OCI-LY7 (cell line): Measurements from ENCODE around the gene SEPHS2. TPM values are rescaled to one million over a fixed set of nuclear protein-coding genes. Genes with fewer than 3 reads are reported as not detected.

ENCODE experiments used
- BruUV-seq: library from RNA; stranded (reverse); fragments of 400-500 nt; replicated peaks from 2 replicates; lab custom pipeline; 2021; lab: Mats Ljungman, UMichigan
- CTCF ChIA-PET: fragments of 300-600 bp; sonication (Branson Sonifier 250); formaldehyde crosslinking; loops from one replicate; lab custom pipeline; 2022; ENCODE audit warnings: antibody characterized with exemption; ENCODE audit not compliant: unreplicated experiment; lab: Charles Lee
- POLR2A ChIA-PET: fragments of 300-600 bp; sonication (Branson Sonifier 250); formaldehyde crosslinking; loops from one replicate; lab custom pipeline; 2022; ENCODE audit warnings: antibody characterized with exemption; lab: Charles Lee
- DNase-seq: peaks from one replicate; pipeline ENCODE4 v3.0.0-alpha.2; 2015; ENCODE audit warnings: low spot score
- H2AFZ ChIP-seq: fragments of 200-600 bp; sonication (generic), shearing (Covaris generic); 2 replicates; pipeline ENCODE4 v1.6.1; 2014; ENCODE audit warnings: mild to moderate bottlenecking, antibody characterized with exemption, low read length, moderate library complexity
- H3K27ac ChIP-seq: fragments of 200-600 bp; sonication (generic); 2 replicates; pipeline ENCODE4 v1.5.1; 2014; ENCODE audit warnings: mixed run types, low read depth, mild to moderate bottlenecking, moderate library complexity, low read length, inconsistent platforms; ENCODE audit not compliant: poor library complexity, severe bottlenecking
- H3K36me3 ChIP-seq: fragments of 200-600 bp; sonication (generic); 2 replicates; pipeline ENCODE4 v1.6.1; 2014; ENCODE audit warnings: mild to moderate bottlenecking, antibody characterized with exemption, low read length, moderate library complexity, mixed read lengths; ENCODE audit not compliant: insufficient read depth
- H3K4me1 ChIP-seq: fragments of 200-600 bp; sonication (generic); 2 replicates; pipeline ENCODE4 v1.5.1; 2014; ENCODE audit warnings: mild to moderate bottlenecking, low read length; ENCODE audit not compliant: insufficient read depth, poor library complexity, severe bottlenecking
- H3K4me2 ChIP-seq: fragments of 200-600 bp; sonication (generic); 2 replicates; pipeline ENCODE4 v1.6.1; 2014; ENCODE audit warnings: mild to moderate bottlenecking, low read length
- H3K4me3 ChIP-seq: fragments of 200-600 bp; sonication (generic); 2 replicates; pipeline ENCODE4 v1.5.1; 2014; ENCODE audit warnings: mild to moderate bottlenecking, low read depth, low read length; ENCODE audit not compliant: poor library complexity, severe bottlenecking
- H3K79me2 ChIP-seq: fragments of 200-600 bp; sonication (generic); 2 replicates; pipeline ENCODE4 v1.6.1; 2016; ENCODE audit warnings: low read depth, mild to moderate bottlenecking, low read length, moderate library complexity, mixed read lengths; ENCODE audit not compliant: insufficient read depth
- H3K9me2 ChIP-seq: fragments of 200-600 bp; sonication (generic); 2 replicates; pipeline ENCODE4 v1.6.1; 2016; ENCODE audit warnings: mild to moderate bottlenecking, low read length, mixed read lengths; ENCODE audit not compliant: insufficient read depth
- H3K9me3 ChIP-seq: fragments of 200-600 bp; sonication (generic); 2 replicates; pipeline ENCODE4 v1.6.1; 2014; ENCODE audit warnings: mild to moderate bottlenecking, mixed run types, low read length, mixed read lengths
- H4K20me1 ChIP-seq: fragments of 200-600 bp; sonication (generic); 2 replicates; pipeline ENCODE4 v1.6.1; 2014; ENCODE audit warnings: mild to moderate bottlenecking, antibody characterized with exemption, low read length, moderate library complexity, mixed read lengths; ENCODE audit not compliant: insufficient read depth
- EZH2phosphoT487 ChIP-seq: fragments of 200-600 bp; sonication (generic); IDR thresholded peaks from 2 replicates; pipeline ENCODE4 v1.6.1; 2018; ENCODE audit warnings: low read depth, borderline replicate concordance, mild to moderate bottlenecking, mixed run types, antibody characterized with exemption, low read length, moderate library complexity, mixed read lengths
- intact Hi-C: fragments of 100-400 bp; cut with micrococcal nuclease; formaldehyde crosslinking; loops from one replicate; pipeline ENCODE4 v1.10.0; 2022; ENCODE audit not compliant: unreplicated experiment
- total RNA-seq, 2 experiments: library from RNA; depleted of rRNA in 1 of 2; stranded (reverse); fragments of >200 nt in 1 of 2; shearing (Covaris generic) in 1 of 2; gene quantifications; 2 replicates each; pipeline ENCODE4 v1.2.3, GENCODE V29; 2014 to 2022
- TF ChIP-seq, protein P1 (sequence below): fragments of 200-600 bp; sonication (generic); conservative IDR thresholded peaks from 2 replicates; pipeline ENCODE4 v1.5.1; 2014; ENCODE audit warnings: mild to moderate bottlenecking, antibody characterized with exemption, low read length, moderate library complexity, mixed read lengths

The SEPHS2 gene
- total RNA-seq, 2 experiments from 2014 or later: 14.4 to 64.2 TPM

DNA sequence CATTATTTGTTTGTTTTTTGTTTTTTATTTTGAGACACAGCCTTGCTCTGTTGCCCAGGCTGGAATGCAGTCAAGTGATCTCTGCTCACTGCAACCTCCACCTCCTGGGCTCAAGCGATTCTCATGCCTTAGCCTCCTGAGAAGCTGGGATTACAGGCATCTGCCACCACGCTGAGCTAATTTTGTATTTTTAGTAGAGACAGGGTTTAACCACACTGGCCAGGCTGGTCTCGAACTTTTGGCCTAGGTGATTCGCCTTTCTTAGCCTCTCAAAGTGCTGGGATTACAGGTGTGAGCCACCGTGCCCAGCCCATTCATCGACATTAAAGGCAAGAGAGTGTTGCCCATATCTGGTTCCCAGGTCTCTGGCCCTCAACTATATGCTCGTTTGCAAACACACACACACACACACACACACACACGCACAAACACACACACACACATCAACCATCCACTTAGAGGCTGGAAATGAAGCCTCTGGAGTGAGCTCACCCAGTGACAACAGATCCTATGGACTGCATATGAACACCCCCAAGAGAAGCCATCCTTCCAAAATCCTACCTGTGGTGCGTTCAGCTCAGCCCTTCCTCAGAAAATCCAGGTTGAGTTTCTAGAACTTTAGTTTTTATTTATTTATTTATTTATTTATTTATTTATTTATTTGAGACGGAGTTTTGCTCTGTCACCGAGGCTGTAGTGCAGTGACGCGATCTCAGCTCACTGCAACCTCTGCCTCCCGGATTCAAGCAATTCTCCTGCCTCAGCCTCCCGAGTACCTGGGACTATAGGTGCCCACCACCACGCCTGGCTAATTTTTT, 12.3 kb upstream of the SEPHS2 start:
- BruUV-seq: no TSS peak
- Histone ChIP-seq H2AFZ (peak overlapping the region; percentile 47; the same call in 1 of the 2 replicates), H3K79me2 (no peaks in the 10 kb centered on the region), H3K4me1 (peaks cover 79% of the 10 kb centered on the region), H3K9me2 (no peaks in the 10 kb centered on the region), H3K4me2 (peak overlapping the region; percentile 72; the same call in 1 of the 2 replicates), H3K4me3 (no peak overlapping the region), H4K20me1 (no peaks in the 10 kb centered on the region), H3K9me3 (no peaks in the 10 kb centered on the region), H3K36me3 (no peaks in the 10 kb centered on the region; the same call in 1 of the 2 replicates), H3K27ac (peak overlapping the region; percentile 74)
- ChIA-PET POLR2A (interaction anchor here (0.6 to 7.4 kb wide), 9 partner anchors 7 to 152 kb away, joined by 3 to 69 read pairs (median 4); partner anchors contain the start of gene ITGAL), CTCF (interaction anchor here (0.6 to 1.5 kb wide), 3 partner anchors 15 to 77 kb away, joined by 3 to 4 read pairs (median 3); partner anchors contain the start of gene ITGAL)
- no peak for TF ChIP-seq EZH2phosphoT487
- TF ChIP-seq, protein P1, sequence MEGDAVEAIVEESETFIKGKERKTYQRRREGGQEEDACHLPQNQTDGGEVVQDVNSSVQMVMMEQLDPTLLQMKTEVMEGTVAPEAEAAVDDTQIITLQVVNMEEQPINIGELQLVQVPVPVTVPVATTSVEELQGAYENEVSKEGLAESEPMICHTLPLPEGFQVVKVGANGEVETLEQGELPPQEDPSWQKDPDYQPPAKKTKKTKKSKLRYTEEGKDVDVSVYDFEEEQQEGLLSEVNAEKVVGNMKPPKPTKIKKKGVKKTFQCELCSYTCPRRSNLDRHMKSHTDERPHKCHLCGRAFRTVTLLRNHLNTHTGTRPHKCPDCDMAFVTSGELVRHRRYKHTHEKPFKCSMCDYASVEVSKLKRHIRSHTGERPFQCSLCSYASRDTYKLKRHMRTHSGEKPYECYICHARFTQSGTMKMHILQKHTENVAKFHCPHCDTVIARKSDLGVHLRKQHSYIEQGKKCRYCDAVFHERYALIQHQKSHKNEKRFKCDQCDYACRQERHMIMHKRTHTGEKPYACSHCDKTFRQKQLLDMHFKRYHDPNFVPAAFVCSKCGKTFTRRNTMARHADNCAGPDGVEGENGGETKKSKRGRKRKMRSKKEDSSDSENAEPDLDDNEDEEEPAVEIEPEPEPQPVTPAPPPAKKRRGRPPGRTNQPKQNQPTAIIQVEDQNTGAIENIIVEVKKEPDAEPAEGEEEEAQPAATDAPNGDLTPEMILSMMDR: no peak
- no peak for DNase-seq
- intact Hi-C loops: loop anchor here (2.0 kb wide), 1 partner anchor 15 kb away; the partner anchor contains the start of gene ITGAL

DNA sequence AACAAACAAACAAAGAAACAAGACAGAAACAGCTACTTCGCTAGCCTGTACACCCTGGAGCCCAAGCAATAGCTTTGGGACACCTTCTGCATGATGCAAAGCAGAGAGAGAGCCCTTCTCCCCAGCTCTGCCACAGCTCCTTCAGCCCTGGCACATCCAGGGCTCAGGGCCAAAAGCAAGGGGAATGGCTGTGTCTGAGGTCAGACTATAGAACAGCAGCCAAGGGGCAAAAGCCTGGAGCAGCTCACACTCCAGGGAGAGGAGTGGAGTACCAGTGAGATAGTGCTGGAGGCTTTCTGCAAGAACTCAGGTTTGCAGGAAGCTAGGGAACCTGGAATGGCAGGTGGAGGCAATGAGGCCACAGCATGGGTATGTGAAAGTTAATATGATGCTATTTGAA, 11.6 kb upstream of the SEPHS2 start:
- no peak for TF ChIP-seq EZH2phosphoT487
- TF ChIP-seq, protein P1: no peak
- H3K4me2 ChIP-seq: peak overlapping the region; percentile 18; the same call in 1 of the 2 replicates
- H3K4me1 ChIP-seq: peaks cover 85% of the 10 kb centered on the region
- BruUV-seq: no TSS peak
- DNase-seq: no peak
- peak overlapping the region; percentile 47; the same call in 1 of the 2 replicates for H2AFZ ChIP-seq
- no peaks in the 10 kb centered on the region for H4K20me1 ChIP-seq
- H3K9me3 ChIP-seq: no peaks in the 10 kb centered on the region
- ChIA-PET POLR2A (interaction anchor here (0.6 to 7.4 kb wide), 9 partner anchors 8 to 153 kb away, joined by 3 to 69 read pairs (median 4); partner anchors contain the start of gene ITGAL), CTCF (interaction anchor here (0.6 to 1.5 kb wide), 3 partner anchors 16 to 78 kb away, joined by 3 to 4 read pairs (median 3); partner anchors contain the start of gene ITGAL)
- H3K79me2 ChIP-seq: no peaks in the 10 kb centered on the region
- intact Hi-C loops: no loop called here
- H3K27ac ChIP-seq: peak overlapping the region; percentile 40
- no peak overlapping the region for H3K4me3 ChIP-seq
- no peaks in the 10 kb centered on the region for H3K36me3 ChIP-seq
- H3K9me2 ChIP-seq: no peaks in the 10 kb centered on the region
